H9 (cell line): Measurements from ENCODE around the gene GPD1. TPM values are rescaled to one million over a fixed set of nuclear protein-coding genes. Genes with fewer than 3 reads are reported as not detected.

Source experiments
- DNase-seq: peaks from one replicate; pipeline ENCODE4 v3.0.0-alpha.2; 2017
- H2AFZ ChIP-seq: one replicate; pipeline ENCODE4 v1.6.1; 2013; ENCODE audit warnings: mild to moderate bottlenecking, low read length, control low read depth, moderate library complexity
- H2AK5ac ChIP-seq: 2 replicates; pipeline ENCODE4 v1.6.1; 2013; ENCODE audit warnings: low read length, control low read depth, mixed read lengths; ENCODE audit not compliant: insufficient read length
- H2BK120ac ChIP-seq: one replicate; pipeline ENCODE4 v1.6.1; 2013; ENCODE audit warnings: low read depth, mild to moderate bottlenecking, low read length, control low read depth, inconsistent platforms; ENCODE audit not compliant: poor library complexity, severe bottlenecking
- H2BK12ac ChIP-seq: 2 replicates; pipeline ENCODE4 v1.6.1; 2013; ENCODE audit warnings: low read length, control low read depth, mixed read lengths, low read depth; ENCODE audit not compliant: insufficient read length
- H2BK15ac ChIP-seq: 2 replicates; pipeline ENCODE4 v1.6.1; 2013; ENCODE audit warnings: low read depth, low read length, control low read depth
- H2BK20ac ChIP-seq: one replicate; pipeline ENCODE4 v1.6.1; 2013; ENCODE audit warnings: low read depth, mild to moderate bottlenecking, low read length, control low read depth, inconsistent platforms; ENCODE audit not compliant: poor library complexity, severe bottlenecking
- H2BK5ac ChIP-seq: 2 replicates; pipeline ENCODE4 v1.6.1; 2013; ENCODE audit warnings: low read length, control low read depth, mixed read lengths; ENCODE audit not compliant: insufficient read length
- H3K14ac ChIP-seq: 2 replicates; pipeline ENCODE4 v1.6.1; 2013; ENCODE audit warnings: low read length, control low read depth; ENCODE audit not compliant: insufficient read depth
- H3K18ac ChIP-seq: 2 replicates; pipeline ENCODE4 v1.6.1; 2013; ENCODE audit warnings: low read depth, mild to moderate bottlenecking, mixed read lengths, low read length, control low read depth; ENCODE audit not compliant: insufficient read length
- H3K23ac ChIP-seq: 2 replicates; pipeline ENCODE4 v1.6.1; 2013; ENCODE audit warnings: low read length, control low read depth, mixed read lengths, low read depth; ENCODE audit not compliant: insufficient read length
- H3K23me2 ChIP-seq: 2 replicates; pipeline ENCODE4 v1.6.1; 2013; ENCODE audit warnings: low read depth, mild to moderate bottlenecking, mixed read lengths, low read length, control low read depth; ENCODE audit not compliant: insufficient read length, poor library complexity, severe bottlenecking
- H3K27ac ChIP-seq: 2 replicates; pipeline ENCODE4 v1.5.1; 2013; ENCODE audit warnings: low read length, control low read depth, mixed read lengths, low read depth; ENCODE audit not compliant: insufficient read length
- H3K27me3 ChIP-seq: 2 replicates; pipeline ENCODE4 v1.6.1; 2013; ENCODE audit warnings: low read length, control low read depth, inconsistent platforms; ENCODE audit not compliant: insufficient read depth
- H3K4ac ChIP-seq: 2 replicates; pipeline ENCODE4 v1.6.1; 2013; ENCODE audit warnings: low read depth, mild to moderate bottlenecking, control low read depth, inconsistent platforms, low read length, moderate library complexity
- H3K4me1 ChIP-seq: 2 replicates; pipeline ENCODE4 v1.6.1; 2013; ENCODE audit warnings: low read length, control low read depth, inconsistent platforms; ENCODE audit not compliant: insufficient read depth
- H3K4me2 ChIP-seq: 2 replicates; pipeline ENCODE4 v1.6.1; 2013; ENCODE audit warnings: low read length, control low read depth, mixed read lengths; ENCODE audit not compliant: insufficient read length, insufficient read depth
- H3K56ac ChIP-seq: 2 replicates; pipeline ENCODE4 v1.6.1; 2013; ENCODE audit warnings: low read depth, mild to moderate bottlenecking, mixed read lengths, low read length, control low read depth; ENCODE audit not compliant: insufficient read length
- H3K79me1 ChIP-seq: 2 replicates; pipeline ENCODE4 v1.6.1; 2013; ENCODE audit warnings: low read depth, mild to moderate bottlenecking, moderate library complexity, low read length, control low read depth, inconsistent platforms; ENCODE audit not compliant: insufficient read depth, poor library complexity, severe bottlenecking
- H3K79me2 ChIP-seq: 2 replicates; pipeline ENCODE4 v1.6.1; 2013; ENCODE audit warnings: low read length, control low read depth, inconsistent platforms; ENCODE audit not compliant: insufficient read depth
- H3K9ac ChIP-seq: 2 replicates; pipeline ENCODE4 v1.6.1; 2013; ENCODE audit warnings: low read length, control low read depth, mixed read lengths; ENCODE audit not compliant: insufficient read length; ENCODE audit errors: extremely low read depth
- H3K9me3 ChIP-seq: one replicate; pipeline ENCODE4 v1.6.1; 2013; ENCODE audit warnings: low read depth, low read length, inconsistent platforms; ENCODE audit not compliant: control insufficient read depth
- H3T11ph ChIP-seq: one replicate; pipeline ENCODE4 v1.6.1; 2013; ENCODE audit warnings: mild to moderate bottlenecking, low read length, control low read depth, inconsistent platforms
- H4K20me1 ChIP-seq: one replicate; pipeline ENCODE4 v1.6.1; 2013; ENCODE audit not compliant: control insufficient read depth, insufficient read length, insufficient read depth
- H4K5ac ChIP-seq: 2 replicates; pipeline ENCODE4 v1.6.1; 2013; ENCODE audit warnings: low read depth, mild to moderate bottlenecking, mixed read lengths, low read length, control low read depth; ENCODE audit not compliant: insufficient read length
- H4K8ac ChIP-seq: replicated peaks from 2 replicates; pipeline ENCODE4 v1.6.1; 2013; ENCODE audit warnings: low read length, control low read depth, mixed read lengths, low read depth; ENCODE audit not compliant: insufficient read length
- H4K91ac ChIP-seq: 2 replicates; pipeline ENCODE4 v1.6.1; 2013; ENCODE audit warnings: low read depth, mild to moderate bottlenecking, moderate library complexity, mixed read lengths, low read length, control low read depth; ENCODE audit not compliant: insufficient read length
- H3K27ac Mint-ChIP-seq, 3 experiments: 2 replicates in 2 of 3; 3 replicates in 1 of 3; pipeline ENCODE4 v1.8.0; 2020 to 2021; ENCODE audit warnings: mixed read lengths in 3 of 3, mild to moderate bottlenecking in 1 of 3, moderate library complexity in 1 of 3
- H3K27me3 Mint-ChIP-seq: 2 replicates; pipeline ENCODE4 v1.8.0; 2021; ENCODE audit warnings: low read depth, mild to moderate bottlenecking, moderate library complexity, mixed read lengths
- H3K36me3 Mint-ChIP-seq, 3 experiments: 2 replicates in 2 of 3; 3 replicates in 1 of 3; pipeline ENCODE4 v1.8.0; 2020 to 2021; ENCODE audit warnings: low read depth in 3 of 3, mixed read lengths in 3 of 3; ENCODE audit not compliant: insufficient read depth in 1 of 3
- H3K4me1 Mint-ChIP-seq, 2 experiments: 2 replicates each; pipeline ENCODE4 v1.8.0; 2020; ENCODE audit warnings: mixed read lengths in 2 of 2
- H3K4me3 Mint-ChIP-seq, 2 experiments: 2 replicates in 1 of 2; 3 replicates in 1 of 2; pipeline ENCODE4 v1.8.0; 2020 to 2021; ENCODE audit warnings: mild to moderate bottlenecking in 2 of 2, mixed read lengths in 2 of 2, moderate library complexity in 1 of 2
- H3K9me3 Mint-ChIP-seq, 2 experiments: 2 replicates in 1 of 2; 3 replicates in 1 of 2; pipeline ENCODE4 v1.8.0; 2020; ENCODE audit warnings: mild to moderate bottlenecking in 2 of 2, mixed read lengths in 2 of 2, moderate library complexity in 1 of 2
- WGBS: extraction: QIAGEN DNeasy Blood & Tissue Kit; methylation state at CpG from one replicate; pipeline ENCODE4 v1.1.7; 2013; ENCODE audit warnings: missing lambda C conversion rate, low lambda C conversion rate, mixed read lengths; ENCODE audit not compliant: insufficient read length; ENCODE audit errors: extremely low coverage; 5-methylcytosine and 5-hydroxymethylcytosine counted together
- total RNA-seq: library from RNA; stranded (reverse); gene quantifications from 2 replicates; pipeline ENCODE4 v1.2.1, GENCODE V29; 2021
- TF ChIP-seq, protein P1 (sequence below): fragments of 200-600 bp; sonication (generic); conservative IDR thresholded peaks from 3 replicates; pipeline ENCODE4 v1.8.0; 2021; ENCODE audit warnings: antibody characterized with exemption, mild to moderate bottlenecking

The GPD1 gene
- total RNA-seq, 1 experiment from 2014 or later: 0.70 TPM

DNA sequence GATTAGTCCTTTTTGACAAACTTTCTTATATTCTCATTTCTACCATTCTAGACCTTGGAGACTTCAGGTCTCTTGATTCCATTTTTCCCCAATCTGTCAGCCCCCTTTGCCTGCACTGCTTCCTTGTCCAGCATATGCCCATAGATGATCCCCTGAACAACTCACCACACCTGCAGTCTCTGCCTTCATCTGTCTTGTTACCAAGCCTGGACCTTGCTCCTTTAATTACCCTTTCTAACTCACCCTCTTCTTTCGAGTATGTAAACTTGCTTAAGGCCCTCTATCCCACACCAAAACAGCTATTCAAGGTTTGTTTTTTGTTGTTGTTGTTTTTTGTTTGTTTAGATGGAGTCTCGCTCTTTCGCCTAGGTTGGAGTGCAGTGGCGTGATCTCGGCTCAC lies 17.8 kb downstream of the GPD1 start:
- no peaks in the 10 kb centered on the region for H3K9me3 ChIP-seq
- no peak for DNase-seq
- Mint-ChIP-seq H3K9me3 (no peaks in the 10 kb centered on the region), H3K27me3 (no peaks in the 10 kb centered on the region), H3K27ac (no peak overlapping the region), H3K4me3 (no peak overlapping the region), H3K36me3 (peaks cover 0 to 24% (median 3%) of the 10 kb centered on the region in 3 experiments; a peak in 3 of 7 replicates), H3K4me1 (no peaks in the 10 kb centered on the region)
- no peak overlapping the region for H3K23ac ChIP-seq
- H4K91ac ChIP-seq: no peak overlapping the region
- H4K8ac ChIP-seq: no peak overlapping the region
- H2BK12ac ChIP-seq: no peak overlapping the region
- H3K4me2 ChIP-seq: no peak overlapping the region
- H3K79me1 ChIP-seq: no peaks in the 10 kb centered on the region
- no peaks in the 10 kb centered on the region for H3K4me1 ChIP-seq
- no peak overlapping the region for H3K18ac ChIP-seq
- H4K20me1 ChIP-seq: no peaks in the 10 kb centered on the region
- H2BK5ac ChIP-seq: no peak overlapping the region
- H3K4ac ChIP-seq: no peak overlapping the region
- no peak overlapping the region for H3K27ac ChIP-seq
- TF ChIP-seq, protein P1, sequence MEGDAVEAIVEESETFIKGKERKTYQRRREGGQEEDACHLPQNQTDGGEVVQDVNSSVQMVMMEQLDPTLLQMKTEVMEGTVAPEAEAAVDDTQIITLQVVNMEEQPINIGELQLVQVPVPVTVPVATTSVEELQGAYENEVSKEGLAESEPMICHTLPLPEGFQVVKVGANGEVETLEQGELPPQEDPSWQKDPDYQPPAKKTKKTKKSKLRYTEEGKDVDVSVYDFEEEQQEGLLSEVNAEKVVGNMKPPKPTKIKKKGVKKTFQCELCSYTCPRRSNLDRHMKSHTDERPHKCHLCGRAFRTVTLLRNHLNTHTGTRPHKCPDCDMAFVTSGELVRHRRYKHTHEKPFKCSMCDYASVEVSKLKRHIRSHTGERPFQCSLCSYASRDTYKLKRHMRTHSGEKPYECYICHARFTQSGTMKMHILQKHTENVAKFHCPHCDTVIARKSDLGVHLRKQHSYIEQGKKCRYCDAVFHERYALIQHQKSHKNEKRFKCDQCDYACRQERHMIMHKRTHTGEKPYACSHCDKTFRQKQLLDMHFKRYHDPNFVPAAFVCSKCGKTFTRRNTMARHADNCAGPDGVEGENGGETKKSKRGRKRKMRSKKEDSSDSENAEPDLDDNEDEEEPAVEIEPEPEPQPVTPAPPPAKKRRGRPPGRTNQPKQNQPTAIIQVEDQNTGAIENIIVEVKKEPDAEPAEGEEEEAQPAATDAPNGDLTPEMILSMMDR: no peak
- H3K23me2 ChIP-seq: no peaks in the 10 kb centered on the region
- no peak overlapping the region for H2AK5ac ChIP-seq
- H4K5ac ChIP-seq: no peak overlapping the region
- H3K9ac ChIP-seq: no peak overlapping the region
- no peak overlapping the region for H2AFZ ChIP-seq
- no peak overlapping the region for H3T11ph ChIP-seq
- no peak overlapping the region for H2BK15ac ChIP-seq
- H3K14ac ChIP-seq: no peak overlapping the region
- WGBS: no CpG with 5 or more reads among the region's 5 CpGs
- H3K56ac ChIP-seq: no peak overlapping the region
- no peak overlapping the region for H2BK20ac ChIP-seq
- H3K27me3 ChIP-seq: no peaks in the 10 kb centered on the region
- H3K79me2 ChIP-seq: no peaks in the 10 kb centered on the region
- H2BK120ac ChIP-seq: no peak overlapping the region
